GM18505 (cell line): ENCODE measurements around the gene EYA3.
"Not testable (repeated sequence)": the region's sequence is repeated elsewhere in the genome, so short reads cannot be mapped to it uniquely, and the experiment has no call there.

Source experiments
- ATAC-seq: cut with Tn5 transposase; IDR thresholded peaks from one replicate; pipeline ENCODE4 v1.9.1; 2021; ENCODE audit not compliant: unreplicated experiment
- POLR2A ChIP-seq: IDR thresholded peaks from 4 replicates; pipeline ENCODE4 v1.6.1; 2011; ENCODE audit warnings: borderline replicate concordance; ENCODE audit not compliant: insufficient read depth, insufficient read length; ENCODE audit errors: extremely low read depth

EYA3 gene

GRCh38 chr1:28002600-28002999 lies 85.8 kb downstream of the EYA3 start:
- ATAC-seq = no peak
- no peak for TF ChIP-seq POLR2A

- TF ChIP-seq POLR2A = no peak
- ATAC-seq = no peak
These were observed 89.4 kb downstream of the EYA3 start for GRCh38 chr1:27999055-27999454.

- not testable (repeated sequence) for ATAC-seq
These were observed 93.9 kb downstream of the EYA3 start for GRCh38 chr1:27994526-27994925.

GRCh38 chr1:27994060-27994459 lies 94.3 kb downstream of the EYA3 start:
- no peak for ATAC-seq
- TF ChIP-seq POLR2A = no peak

GRCh38 chr1:27993241-27993640 lies 95.2 kb downstream of the EYA3 start:
- no peak for ATAC-seq
- no peak for TF ChIP-seq POLR2A

DNA sequence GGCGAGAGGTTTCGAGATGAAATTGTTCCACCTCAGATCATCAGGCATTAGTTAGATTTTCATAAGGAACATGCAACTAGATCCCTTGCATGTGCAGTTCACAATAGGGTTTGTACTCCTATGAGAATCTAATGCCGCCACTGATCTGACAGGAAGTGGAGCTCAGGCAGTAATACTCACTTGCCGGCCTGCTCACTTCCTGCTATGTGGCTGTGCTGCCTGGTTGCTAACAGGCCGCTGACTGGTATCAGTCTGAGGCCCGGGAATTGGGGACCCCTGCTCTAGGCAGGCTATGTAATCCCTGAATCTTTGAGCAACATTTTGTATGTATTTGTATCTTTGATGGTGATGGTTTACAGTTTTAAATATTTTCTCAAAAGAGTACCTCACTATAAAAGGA lies 96.1 kb downstream of the EYA3 start:
- ATAC-seq = no peak
- TF ChIP-seq POLR2A = no peak

DNA sequence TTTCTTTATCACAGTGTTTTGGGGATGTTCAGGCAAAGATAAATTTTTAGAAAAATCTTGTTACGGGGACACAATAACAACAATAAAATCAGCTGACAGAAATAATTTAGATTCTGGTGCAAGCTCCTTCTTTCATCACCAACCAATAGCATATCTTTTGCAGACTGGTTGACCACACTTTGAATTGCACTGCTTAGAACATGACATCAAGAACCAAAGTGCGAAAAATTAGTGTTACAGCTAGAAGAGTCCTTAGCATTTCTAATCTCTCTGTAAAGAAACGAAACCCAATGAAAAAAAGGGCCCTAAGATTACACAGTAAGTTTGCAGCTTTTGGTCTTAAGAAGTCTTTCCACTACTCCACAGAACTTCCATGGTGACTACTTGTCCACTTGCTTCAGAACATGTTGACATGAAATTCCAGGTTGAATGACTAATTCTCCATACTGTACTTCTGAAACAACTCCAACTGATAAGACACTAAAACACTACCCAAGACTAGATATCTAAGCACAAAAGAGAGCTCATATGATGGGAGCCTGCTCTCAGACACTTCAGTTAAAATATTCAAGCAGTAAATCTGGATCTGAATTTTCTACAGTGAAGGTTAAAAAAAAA lies 97.4 kb downstream of the EYA3 start:
- no peak for TF ChIP-seq POLR2A

DNA sequence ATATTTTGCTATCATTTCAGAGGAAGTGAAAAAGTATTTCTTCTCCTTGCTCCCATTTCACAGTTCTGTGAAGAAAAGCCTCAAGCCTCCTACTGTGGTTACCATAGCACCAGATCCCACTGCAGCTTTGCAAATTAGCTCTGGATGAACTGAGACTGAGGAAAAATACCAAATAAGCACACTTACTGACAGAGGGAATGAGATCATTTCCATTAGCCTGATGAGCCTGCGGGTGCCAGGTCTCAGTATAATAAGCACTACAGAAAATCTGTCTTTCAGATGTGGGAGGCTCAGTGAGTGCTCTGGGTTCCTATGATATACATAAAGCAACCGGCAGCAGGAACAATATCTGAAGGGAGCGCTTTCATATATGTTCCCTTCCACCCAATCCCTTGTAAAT lies 107.3 kb downstream of the EYA3 start:
- ATAC-seq = no peak
- TF ChIP-seq POLR2A = no peak

More for the DNA sequence above, 97.4 kb downstream of the EYA3 start:
- no peak for ATAC-seq

GRCh38 chr1:27980216-27980845 lies 108.1 kb downstream of the EYA3 start:
- no peak for TF ChIP-seq POLR2A

GRCh38 chr1:27979859-27980201 lies 108.6 kb downstream of the EYA3 start:
- TF ChIP-seq POLR2A = no peak
- ATAC-seq = no peak

More at GRCh38 chr1:27980216-27980845, 108.1 kb downstream of the EYA3 start:
- no peak for ATAC-seq

- no peak for ATAC-seq
- no peak for TF ChIP-seq POLR2A
These were observed 109.1 kb downstream of the EYA3 start for GRCh38 chr1:27979151-27979858.

DNA sequence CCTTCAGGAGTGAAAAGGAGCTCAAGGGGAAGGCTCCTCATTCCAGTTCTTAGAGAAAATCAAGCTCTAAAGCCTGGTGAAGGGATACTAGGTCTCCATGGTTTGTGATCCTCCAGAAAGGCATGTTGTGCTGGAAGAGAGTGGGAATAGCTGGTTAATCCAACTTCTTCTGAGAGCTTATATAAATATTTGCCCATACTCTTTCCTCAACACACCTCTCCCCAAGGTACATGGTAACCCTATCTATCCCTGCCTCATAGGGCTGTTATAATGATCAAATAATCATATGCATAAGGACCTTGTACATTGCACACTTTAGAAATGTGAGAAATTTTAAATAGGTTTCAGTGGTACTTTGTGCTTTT lies 114.0 kb downstream of the EYA3 start:
- TF ChIP-seq POLR2A = no peak
- ATAC-seq = no peak

DNA sequence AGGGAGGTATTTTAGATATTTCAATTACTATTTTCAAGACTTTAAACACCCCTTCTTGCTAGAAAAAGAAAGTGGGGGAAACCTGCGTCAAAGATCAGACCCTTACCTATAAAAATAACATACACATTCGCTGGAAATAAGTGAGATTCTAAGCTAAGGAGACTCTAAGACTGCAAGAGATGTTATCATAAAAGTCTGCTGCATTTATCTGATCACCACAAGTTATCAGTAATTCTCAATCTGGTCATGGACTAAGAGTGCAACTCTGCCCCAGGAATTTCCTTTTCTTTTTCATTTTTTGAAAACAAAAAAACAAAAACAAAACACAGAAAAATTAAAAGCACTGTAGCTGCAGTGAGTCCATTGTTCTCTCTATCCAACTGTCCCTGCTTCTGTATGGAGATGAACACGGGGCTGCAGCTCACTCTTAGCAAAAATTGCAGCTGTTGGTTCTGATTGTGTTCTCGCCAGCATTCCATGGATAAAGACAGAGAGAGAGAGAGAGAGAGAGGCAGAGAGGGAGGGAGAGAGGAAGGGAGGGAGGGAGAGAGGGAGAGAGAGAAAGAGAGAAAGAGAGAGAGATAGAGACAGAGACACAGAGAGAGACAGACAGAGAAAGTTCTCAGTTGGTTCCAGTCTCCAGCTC lies 114.5 kb downstream of the EYA3 start:
- no peak for TF ChIP-seq POLR2A
- ATAC-seq = no peak

- no peak for TF ChIP-seq POLR2A
- ATAC-seq = no peak
These were observed 116.3 kb downstream of the EYA3 start for GRCh38 chr1:27972141-27972540.
